SK-N-SH treated with all-trans-retinoic acid at 6 μM for 48 hours (cell line): ENCODE results near the gene FAF1.

Source experiments
- ATAC-seq: fragments of 200-7000 bp; cut with Tn5 transposase; 3 replicates; pipeline ENCODE4 v1.9.1; 2020; ENCODE audit warnings: mild to moderate bottlenecking, moderate library complexity
- ARNTL ChIP-seq: fragments of 450-650 bp; formaldehyde crosslinking; IDR thresholded peaks from 2 replicates; pipeline ENCODE4 v1.5.0; 2020; ENCODE audit warnings: low read depth, mild to moderate bottlenecking, moderate library complexity, borderline replicate concordance
- CREB5 ChIP-seq: fragments of 250-450 bp; sonication (Bioruptor Pico); IDR thresholded peaks from 2 replicates; pipeline ENCODE4 v1.5.1; 2020; ENCODE audit warnings: low read depth, mild to moderate bottlenecking, moderate library complexity
- ESRRG ChIP-seq: fragments of 250-450 bp; sonication (Bioruptor Pico); IDR thresholded peaks from 2 replicates; pipeline ENCODE4 v1.6.1; 2021; ENCODE audit warnings: mild to moderate bottlenecking
- GLIS3 ChIP-seq: fragments of 250-450 bp; sonication (Bioruptor Pico); IDR thresholded peaks from 2 replicates; pipeline ENCODE4 v1.5.0; 2020; ENCODE audit warnings: mild to moderate bottlenecking, moderate library complexity
- OSR1 ChIP-seq: fragments of 250-450 bp; sonication (Bioruptor Pico); IDR thresholded peaks from 2 replicates; pipeline ENCODE4 v1.8.0; 2022; ENCODE audit warnings: moderate library complexity, mild to moderate bottlenecking, inconsistent platforms
- PATZ1 ChIP-seq: fragments of 250-450 bp; sonication (Bioruptor Pico); IDR thresholded peaks from 2 replicates; pipeline ENCODE4 v1.8.0; 2020; ENCODE audit warnings: mild to moderate bottlenecking, moderate library complexity, borderline replicate concordance
- PPARA ChIP-seq: fragments of 250-450 bp; sonication (Bioruptor Pico); IDR thresholded peaks from 2 replicates; pipeline ENCODE4 v1.5.0; 2020; ENCODE audit warnings: mild to moderate bottlenecking, borderline replicate concordance
- TOX ChIP-seq: fragments of 250-450 bp; sonication (Bioruptor Pico); IDR thresholded peaks from 2 replicates; pipeline ENCODE4 v1.8.0; 2021; ENCODE audit warnings: mild to moderate bottlenecking, moderate library complexity, borderline replicate concordance
- TSHZ2 ChIP-seq: fragments of 250-450 bp; sonication (Bioruptor Pico); IDR thresholded peaks from 2 replicates; pipeline ENCODE4 v1.5.0; 2020; ENCODE audit warnings: mild to moderate bottlenecking, moderate library complexity
- ZFP3 ChIP-seq: fragments of 250-450 bp; sonication (Bioruptor Pico); IDR thresholded peaks from 2 replicates; pipeline ENCODE4 v1.5.0; 2020; ENCODE audit warnings: mild to moderate bottlenecking, moderate library complexity
- ZNF565 ChIP-seq: fragments of 450-650 bp; formaldehyde crosslinking; conservative IDR thresholded peaks from 2 replicates; pipeline ENCODE4 v1.5.0; 2020; ENCODE audit warnings: low read depth, mild to moderate bottlenecking, moderate library complexity
- ZNF70 ChIP-seq: fragments of 450-650 bp; formaldehyde crosslinking; IDR thresholded peaks from 2 replicates; pipeline ENCODE4 v1.5.0; 2020; ENCODE audit warnings: mild to moderate bottlenecking, moderate library complexity
- ZNF8 ChIP-seq: fragments of 450-650 bp; formaldehyde crosslinking; IDR thresholded peaks from 2 replicates; pipeline ENCODE4 v1.5.0; 2020; ENCODE audit warnings: mild to moderate bottlenecking, moderate library complexity

FAF1 gene

GRCh38 chr1:50620680-50621329, 339.3 kb downstream of the FAF1 start (continued):
- no peak for TF ChIP-seq TSHZ2 (CRISPR knock-in tag)

- TF ChIP-seq ZNF8 (CRISPR knock-in tag) (peak; percentile 85), TSHZ2 (CRISPR knock-in tag) (no peak)
- TF ChIP-seq, all 23 proteins: peak for 1
- ATAC-seq = peak; percentile 67; the same call in 2 of the 3 replicates
Observed at GRCh38 chr1:50615036-50615750, 344.9 kb downstream of the FAF1 start.

- no peak for ATAC-seq
- TF ChIP-seq ARNTL (CRISPR knock-in tag) (no peak), TOX (CRISPR knock-in tag) (no peak), GLIS3 (CRISPR knock-in tag) (no peak), OSR1 (CRISPR knock-in tag) (no peak), ZNF8 (CRISPR knock-in tag) (no peak), PATZ1 (CRISPR knock-in tag) (no peak), TSHZ2 (CRISPR knock-in tag) (no peak), ZNF565 (no peak), ZNF70 (CRISPR knock-in tag) (no peak), ZFP3 (no peak), CREB5 (CRISPR knock-in tag) (no peak), ESRRG (CRISPR knock-in tag) (no peak), PPARA (CRISPR knock-in tag) (no peak)
Observed at GRCh38 chr1:50611675-50612074, 348.4 kb downstream of the FAF1 start.

GRCh38 chr1:50610563-50610962, 349.5 kb downstream of the FAF1 start:
- ATAC-seq = no peak

More at GRCh38 chr1:50610563-50610962, 349.5 kb downstream of the FAF1 start:
- TF ChIP-seq ARNTL (CRISPR knock-in tag) (no peak), OSR1 (CRISPR knock-in tag) (no peak)
- TF ChIP-seq, all 23 proteins: peak for 0
